Measurements from ENCODE around the gene RHBDD3.
A peak's percentile ranks its signal among the peaks of the same experiment; 100 is the strongest.

RHBDD3 gene

DNA sequence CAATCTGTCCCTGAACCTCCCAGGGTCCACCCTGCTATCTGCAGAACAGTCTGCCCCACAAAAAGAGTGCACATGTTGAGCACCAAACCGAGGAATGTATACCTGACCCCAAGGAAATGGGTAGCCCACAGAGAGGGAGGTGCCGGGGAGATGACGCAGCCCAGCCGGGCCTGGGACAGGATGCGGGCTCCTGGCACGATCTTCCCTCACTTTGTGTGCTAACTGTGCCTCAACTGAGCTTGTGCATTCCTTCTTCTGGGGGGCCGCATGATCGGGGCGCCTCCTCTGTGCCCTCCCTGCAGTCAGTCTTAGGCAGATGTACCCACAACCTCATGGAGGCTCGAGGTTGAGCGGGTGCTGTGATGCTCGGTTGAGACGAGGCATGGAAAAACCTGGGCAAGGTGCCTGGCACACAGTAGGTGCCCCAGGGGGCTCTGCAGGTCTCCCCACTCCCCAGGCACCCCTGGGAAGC is 41.0 kb upstream of the RHBDD3 start:
- no peak for TF ChIP-seq CTCF (IDR thresholded peaks at IDR 0.05; ENCODE audit: insufficient read depth, low read depth, low read length, missing control alignments)
- peak; percentile 33 for DNase-seq (ENCODE audit: low read depth)
- H3K4me3 ChIP-seq (ENCODE audit: low read depth, low read length) = no peak overlapping the region

GRCh38 chr22:29308148-29308790 is 40.5 kb upstream of the RHBDD3 start:
- no peak for TF ChIP-seq CTCF (IDR thresholded peaks at IDR 0.05; ENCODE audit: insufficient read depth, low read depth, low read length, missing control alignments)
- no peak overlapping the region for H3K4me3 ChIP-seq (ENCODE audit: low read depth, low read length)
- DNase-seq (ENCODE audit: low read depth) = no peak

- no peak overlapping the region for H3K4me3 ChIP-seq (ENCODE audit: low read depth, low read length)
- DNase-seq (ENCODE audit: low read depth) = no peak
- no peak for TF ChIP-seq CTCF (IDR thresholded peaks at IDR 0.05; ENCODE audit: insufficient read depth, low read depth, low read length, missing control alignments)
Measured at GRCh38 chr22:29307596-29308147, 39.9 kb upstream of the RHBDD3 start.

DNA sequence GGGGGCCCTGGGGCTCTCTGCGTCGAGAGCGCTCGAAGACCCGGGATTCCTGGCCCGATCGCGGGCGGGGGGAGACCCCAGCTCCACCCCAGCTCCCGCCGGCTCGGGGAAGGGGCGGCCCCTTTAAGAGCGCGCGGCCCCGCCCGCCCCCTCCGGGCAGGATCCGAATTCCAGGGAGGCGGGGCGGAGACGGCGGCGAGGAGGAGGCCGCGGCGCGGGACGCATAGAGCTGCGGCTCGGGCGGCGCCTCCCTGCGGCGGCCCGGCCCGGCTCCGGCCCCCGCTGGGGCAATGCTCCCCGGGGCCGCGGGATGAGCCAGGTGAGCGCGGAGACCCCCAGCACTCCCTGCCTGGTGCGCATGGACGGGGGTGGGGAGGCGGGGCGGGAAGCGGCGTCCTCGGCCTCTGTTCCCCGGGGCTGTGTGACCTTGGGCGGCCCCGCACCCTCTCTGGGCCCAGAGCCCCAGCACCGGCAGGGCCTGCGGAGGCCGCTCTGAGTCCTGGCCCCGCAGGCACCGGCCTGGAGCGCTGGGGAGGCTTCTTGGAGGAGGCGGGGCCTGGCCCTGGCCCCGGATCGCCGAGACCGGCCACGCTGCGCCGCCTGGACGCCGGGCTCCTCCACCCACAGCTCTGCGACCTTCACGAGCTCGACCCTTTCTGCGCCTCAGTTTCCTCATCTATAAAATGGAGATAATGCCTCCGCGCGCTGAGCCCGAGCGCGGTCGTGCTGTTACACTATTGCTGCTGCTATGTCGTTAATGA is 39.2 kb upstream of the RHBDD3 start:
- no peak for TF ChIP-seq CTCF (IDR thresholded peaks at IDR 0.05; ENCODE audit: insufficient read depth, low read depth, low read length, missing control alignments)
- DNase-seq (ENCODE audit: low read depth) = no peak
- peak overlapping the region; percentile 41 for H3K4me3 ChIP-seq (ENCODE audit: low read depth, low read length)

DNA sequence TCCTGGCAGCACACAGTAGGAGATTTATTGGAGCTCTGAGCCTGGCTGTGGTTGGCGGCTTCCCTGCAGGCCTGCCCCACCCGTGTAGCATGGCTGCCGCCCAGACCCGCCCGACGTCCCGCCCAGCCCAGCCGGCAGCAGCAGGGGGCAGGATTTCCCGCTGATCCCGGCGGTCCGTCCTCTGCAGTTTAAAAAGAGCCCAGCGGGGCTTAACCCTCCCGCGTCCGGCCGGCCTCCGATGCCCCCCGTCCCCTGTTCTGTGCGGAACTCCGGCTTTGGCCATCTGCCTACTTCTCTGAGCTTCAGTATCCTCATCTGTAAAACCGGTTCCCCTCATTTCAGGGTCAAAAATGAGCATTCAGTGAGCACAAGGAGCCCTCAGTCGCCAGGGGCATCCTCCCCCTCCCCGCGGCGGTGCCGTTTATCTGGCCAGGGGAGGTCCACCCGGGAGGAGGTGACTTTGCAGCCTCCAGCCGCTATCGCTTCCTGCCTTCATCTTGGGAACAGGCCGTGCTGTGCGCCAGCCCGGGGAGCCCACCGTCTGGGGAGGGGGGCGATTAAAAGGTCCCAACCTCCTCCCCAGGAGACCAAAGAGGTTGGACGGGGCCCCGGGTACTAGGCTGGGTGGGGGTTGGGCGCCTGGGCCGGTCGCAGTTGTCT is 38.5 kb upstream of the RHBDD3 start, which contains the start of gene GAS2L1:
GAS2L1 (plus strand) TSS at position 476 of the 660 bp plus-strand sequence. CDS start 1,456 bp downstream, outside the sequence.
- DNase-seq (ENCODE audit: low read depth) = peak; percentile 55
- peak within 1 kb of the TSS; percentile 41 for H3K4me3 ChIP-seq (ENCODE audit: low read depth, low read length)
- peak; percentile 34 for TF ChIP-seq CTCF (IDR thresholded peaks at IDR 0.05; ENCODE audit: insufficient read depth, low read depth, low read length, missing control alignments)

DNA sequence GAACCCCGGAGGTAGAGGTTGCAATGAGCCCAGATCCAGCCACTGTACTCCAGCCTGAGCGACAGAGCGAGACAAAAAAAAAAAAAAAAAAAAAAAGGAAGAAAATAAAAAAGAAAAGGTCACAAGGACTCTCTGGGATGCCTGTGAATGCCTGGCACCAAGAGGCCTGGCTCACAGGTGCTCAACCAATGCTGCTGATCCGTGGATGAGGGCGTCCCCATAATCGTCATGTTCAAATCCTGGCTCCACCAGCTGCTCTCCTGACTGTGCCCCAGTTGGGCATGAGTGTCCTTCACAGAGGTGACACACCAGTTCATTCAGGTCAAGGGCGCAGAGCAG is 38.0 kb upstream of the RHBDD3 start:
- TF ChIP-seq CTCF (IDR thresholded peaks at IDR 0.05; ENCODE audit: insufficient read depth, low read depth, low read length, missing control alignments) = no peak
- no peak overlapping the region for H3K4me3 ChIP-seq (ENCODE audit: low read depth, low read length)
- no peak for DNase-seq (ENCODE audit: low read depth)

Measured in GM12865 (cell line).